OCI-LY7 (cell line): ENCODE results near the gene NT5M. TPM values are rescaled to one million over a fixed set of nuclear protein-coding genes. Genes with fewer than 3 reads are reported as not detected.

Source experiments
- BruUV-seq: library from RNA; stranded (reverse); fragments of 400-500 nt; replicated peaks from 2 replicates; lab custom pipeline; 2021; lab: Mats Ljungman, UMichigan
- CTCF ChIA-PET: fragments of 300-600 bp; sonication (Branson Sonifier 250); formaldehyde crosslinking; loops from one replicate; lab custom pipeline; 2022; ENCODE audit warnings: antibody characterized with exemption; ENCODE audit not compliant: unreplicated experiment; lab: Charles Lee
- POLR2A ChIA-PET: fragments of 300-600 bp; sonication (Branson Sonifier 250); formaldehyde crosslinking; loops from one replicate; lab custom pipeline; 2022; ENCODE audit warnings: antibody characterized with exemption; lab: Charles Lee
- DNase-seq: peaks from one replicate; pipeline ENCODE4 v3.0.0-alpha.2; 2015; ENCODE audit warnings: low spot score
- H2AFZ ChIP-seq: fragments of 200-600 bp; sonication (generic), shearing (Covaris generic); 2 replicates; pipeline ENCODE4 v1.6.1; 2014; ENCODE audit warnings: mild to moderate bottlenecking, antibody characterized with exemption, low read length, moderate library complexity
- H3K27ac ChIP-seq: fragments of 200-600 bp; sonication (generic); 2 replicates; pipeline ENCODE4 v1.5.1; 2014; ENCODE audit warnings: mixed run types, low read depth, mild to moderate bottlenecking, moderate library complexity, low read length, inconsistent platforms; ENCODE audit not compliant: poor library complexity, severe bottlenecking
- H3K36me3 ChIP-seq: fragments of 200-600 bp; sonication (generic); 2 replicates; pipeline ENCODE4 v1.6.1; 2014; ENCODE audit warnings: mild to moderate bottlenecking, antibody characterized with exemption, low read length, moderate library complexity, mixed read lengths; ENCODE audit not compliant: insufficient read depth
- H3K4me1 ChIP-seq: fragments of 200-600 bp; sonication (generic); 2 replicates; pipeline ENCODE4 v1.5.1; 2014; ENCODE audit warnings: mild to moderate bottlenecking, low read length; ENCODE audit not compliant: insufficient read depth, poor library complexity, severe bottlenecking
- H3K4me2 ChIP-seq: fragments of 200-600 bp; sonication (generic); 2 replicates; pipeline ENCODE4 v1.6.1; 2014; ENCODE audit warnings: mild to moderate bottlenecking, low read length
- H3K4me3 ChIP-seq: fragments of 200-600 bp; sonication (generic); 2 replicates; pipeline ENCODE4 v1.5.1; 2014; ENCODE audit warnings: mild to moderate bottlenecking, low read depth, low read length; ENCODE audit not compliant: poor library complexity, severe bottlenecking
- H3K79me2 ChIP-seq: fragments of 200-600 bp; sonication (generic); 2 replicates; pipeline ENCODE4 v1.6.1; 2016; ENCODE audit warnings: low read depth, mild to moderate bottlenecking, low read length, moderate library complexity, mixed read lengths; ENCODE audit not compliant: insufficient read depth
- H3K9me2 ChIP-seq: fragments of 200-600 bp; sonication (generic); 2 replicates; pipeline ENCODE4 v1.6.1; 2016; ENCODE audit warnings: mild to moderate bottlenecking, low read length, mixed read lengths; ENCODE audit not compliant: insufficient read depth
- H3K9me3 ChIP-seq: fragments of 200-600 bp; sonication (generic); 2 replicates; pipeline ENCODE4 v1.6.1; 2014; ENCODE audit warnings: mild to moderate bottlenecking, mixed run types, low read length, mixed read lengths
- H4K20me1 ChIP-seq: fragments of 200-600 bp; sonication (generic); 2 replicates; pipeline ENCODE4 v1.6.1; 2014; ENCODE audit warnings: mild to moderate bottlenecking, antibody characterized with exemption, low read length, moderate library complexity, mixed read lengths; ENCODE audit not compliant: insufficient read depth
- EZH2phosphoT487 ChIP-seq: fragments of 200-600 bp; sonication (generic); IDR thresholded peaks from 2 replicates; pipeline ENCODE4 v1.6.1; 2018; ENCODE audit warnings: low read depth, borderline replicate concordance, mild to moderate bottlenecking, mixed run types, antibody characterized with exemption, low read length, moderate library complexity, mixed read lengths
- intact Hi-C: fragments of 100-400 bp; cut with micrococcal nuclease; formaldehyde crosslinking; loops from one replicate; pipeline ENCODE4 v1.10.0; 2022; ENCODE audit not compliant: unreplicated experiment
- total RNA-seq, 2 experiments: library from RNA; depleted of rRNA in 1 of 2; stranded (reverse); fragments of >200 nt in 1 of 2; shearing (Covaris generic) in 1 of 2; gene quantifications; 2 replicates each; pipeline ENCODE4 v1.2.3, GENCODE V29; 2014 to 2022
- TF ChIP-seq, protein P1 (sequence below): fragments of 200-600 bp; sonication (generic); conservative IDR thresholded peaks from 2 replicates; pipeline ENCODE4 v1.5.1; 2014; ENCODE audit warnings: mild to moderate bottlenecking, antibody characterized with exemption, low read length, moderate library complexity, mixed read lengths

Gene NT5M
- total RNA-seq, 2 experiments from 2014 or later = 8.2 to 14.0 TPM

- Histone ChIP-seq H3K4me2 (no peak overlapping the region), H3K9me3 (no peaks in the 10 kb centered on the region), H3K27ac (no peak overlapping the region), H3K4me3 (no peak overlapping the region), H3K79me2 (no peaks in the 10 kb centered on the region), H3K9me2 (no peaks in the 10 kb centered on the region), H2AFZ (no peak overlapping the region), H3K4me1 (no peaks in the 10 kb centered on the region), H3K36me3 (no peaks in the 10 kb centered on the region), H4K20me1 (no peaks in the 10 kb centered on the region)
- no TSS peak for BruUV-seq
- POLR2A ChIA-PET = no interaction called here
- intact Hi-C loops = no loop called here
- CTCF ChIA-PET = no interaction called here
- DNase-seq = no peak
- no peak for TF ChIP-seq EZH2phosphoT487
- TF ChIP-seq, protein P1, sequence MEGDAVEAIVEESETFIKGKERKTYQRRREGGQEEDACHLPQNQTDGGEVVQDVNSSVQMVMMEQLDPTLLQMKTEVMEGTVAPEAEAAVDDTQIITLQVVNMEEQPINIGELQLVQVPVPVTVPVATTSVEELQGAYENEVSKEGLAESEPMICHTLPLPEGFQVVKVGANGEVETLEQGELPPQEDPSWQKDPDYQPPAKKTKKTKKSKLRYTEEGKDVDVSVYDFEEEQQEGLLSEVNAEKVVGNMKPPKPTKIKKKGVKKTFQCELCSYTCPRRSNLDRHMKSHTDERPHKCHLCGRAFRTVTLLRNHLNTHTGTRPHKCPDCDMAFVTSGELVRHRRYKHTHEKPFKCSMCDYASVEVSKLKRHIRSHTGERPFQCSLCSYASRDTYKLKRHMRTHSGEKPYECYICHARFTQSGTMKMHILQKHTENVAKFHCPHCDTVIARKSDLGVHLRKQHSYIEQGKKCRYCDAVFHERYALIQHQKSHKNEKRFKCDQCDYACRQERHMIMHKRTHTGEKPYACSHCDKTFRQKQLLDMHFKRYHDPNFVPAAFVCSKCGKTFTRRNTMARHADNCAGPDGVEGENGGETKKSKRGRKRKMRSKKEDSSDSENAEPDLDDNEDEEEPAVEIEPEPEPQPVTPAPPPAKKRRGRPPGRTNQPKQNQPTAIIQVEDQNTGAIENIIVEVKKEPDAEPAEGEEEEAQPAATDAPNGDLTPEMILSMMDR = no peak
These were observed 21.4 kb downstream of the NT5M start for GRCh38 chr17:17324616-17325015.

DNA sequence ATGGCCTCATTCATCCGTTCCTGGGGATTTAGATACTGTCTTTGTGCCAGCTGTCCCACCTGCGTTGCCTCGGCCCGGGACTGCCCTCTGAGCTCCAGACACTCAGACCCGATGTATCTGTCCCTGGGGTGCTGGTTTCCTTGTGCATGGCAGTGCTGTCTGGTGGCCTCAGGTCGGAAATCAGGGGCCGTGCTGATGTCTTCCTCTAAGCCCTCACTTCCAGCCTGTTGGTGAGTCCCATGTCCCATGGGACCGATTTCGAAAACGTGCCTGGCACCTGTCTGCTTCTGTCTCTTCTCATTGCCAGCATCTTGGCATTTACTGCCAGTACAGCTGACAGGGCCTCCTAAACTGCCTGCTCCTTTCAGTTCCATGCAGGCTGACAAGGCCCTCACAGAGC lies 22.1 kb downstream of the NT5M start:
- POLR2A ChIA-PET = no interaction called here

GRCh38 chr17:17325816-17326215 lies 22.6 kb downstream of the NT5M start:
- Histone ChIP-seq H3K9me3 (no peaks in the 10 kb centered on the region), H3K9me2 (no peaks in the 10 kb centered on the region), H3K4me1 (no peaks in the 10 kb centered on the region), H3K4me2 (no peak overlapping the region), H3K27ac (no peak overlapping the region), H3K79me2 (no peaks in the 10 kb centered on the region), H3K36me3 (no peaks in the 10 kb centered on the region), H3K4me3 (no peak overlapping the region), H2AFZ (no peak overlapping the region), H4K20me1 (no peaks in the 10 kb centered on the region)
- ChIA-PET CTCF (no interaction called here), POLR2A (no interaction called here)
- no peak for TF ChIP-seq EZH2phosphoT487
- TF ChIP-seq, protein P1 = no peak
- intact Hi-C loops = no loop called here
- BruUV-seq = no TSS peak
- DNase-seq = no peak

More for the DNA sequence above, 22.1 kb downstream of the NT5M start:
- CTCF ChIA-PET = no interaction called here
- Histone ChIP-seq H4K20me1 (no peaks in the 10 kb centered on the region), H3K9me2 (no peaks in the 10 kb centered on the region), H3K36me3 (no peaks in the 10 kb centered on the region), H3K27ac (no peak overlapping the region), H3K4me3 (no peak overlapping the region), H3K4me2 (no peak overlapping the region), H3K4me1 (no peaks in the 10 kb centered on the region), H3K9me3 (no peaks in the 10 kb centered on the region), H2AFZ (no peak overlapping the region), H3K79me2 (no peaks in the 10 kb centered on the region)
- DNase-seq = no peak
- intact Hi-C loops = no loop called here
- TF ChIP-seq EZH2phosphoT487 = no peak
- TF ChIP-seq, protein P1 = no peak
- BruUV-seq = no TSS peak
